Renal cortex interstitium (tissue), 11 donors: ENCODE measurements around the gene TFB2M. TPM values are rescaled to one million over a fixed set of nuclear protein-coding genes. Genes with fewer than 3 reads are reported as not detected.

Experiments
- DNase-seq, 11 donors: peaks; one replicate each; pipeline ENCODE4 v3.0.0-alpha.2; 2013; ENCODE audit warnings: low read depth in 9 of 11, low spot score in 4 of 11; ENCODE audit errors: extremely low read depth in 1 of 11
- polyA plus RNA-seq, 3 donors: library from polyadenylated mRNA; unstranded; fragments of 120-200 nt; gene quantifications; one replicate each; pipeline ENCODE4 v1.2.1, GENCODE V29; 2013; ENCODE audit not compliant: insufficient read length in 3 of 3

TFB2M gene
- polyA plus RNA-seq, 3 donors = 16.9 to 23.6 (median 19.0) TPM

DNA sequence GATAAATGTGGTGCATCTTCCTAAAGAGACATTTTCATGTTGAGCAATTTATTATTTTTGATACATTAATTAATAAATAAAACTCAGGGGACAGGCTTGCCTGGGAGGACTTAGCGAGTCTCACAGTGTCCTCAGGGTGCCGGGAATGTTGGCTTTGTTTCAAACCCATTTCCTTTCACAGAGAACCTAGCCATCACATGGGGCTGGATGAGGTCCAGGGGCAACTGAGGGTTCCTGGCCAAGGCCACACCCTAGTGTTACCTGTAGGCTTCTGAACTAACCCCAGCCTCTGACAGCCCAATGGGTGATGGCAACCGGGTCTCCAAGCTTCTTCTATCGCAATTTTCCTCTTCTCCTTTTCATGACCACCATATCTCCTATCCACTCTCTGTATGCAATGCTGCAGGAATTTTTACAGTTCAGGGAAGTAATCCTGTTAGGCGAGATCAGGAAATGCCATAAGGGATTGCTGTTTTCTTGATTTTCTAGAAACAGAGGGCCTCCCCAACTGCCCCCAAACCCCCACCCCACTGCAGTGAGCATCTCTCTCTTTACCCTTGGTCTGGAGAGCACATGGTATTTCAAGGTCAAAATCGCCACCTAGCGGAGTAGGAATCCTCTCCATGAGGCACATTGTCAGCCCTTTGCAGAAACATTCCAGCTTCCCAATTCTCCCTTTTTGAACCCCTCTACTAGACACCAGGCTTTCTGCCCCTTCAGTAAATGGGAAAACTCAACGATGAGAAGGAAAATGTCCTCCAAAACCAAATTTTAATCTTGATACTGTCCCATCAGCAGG is 36.9 kb downstream of the TFB2M start:
- no peak for DNase-seq

DNA sequence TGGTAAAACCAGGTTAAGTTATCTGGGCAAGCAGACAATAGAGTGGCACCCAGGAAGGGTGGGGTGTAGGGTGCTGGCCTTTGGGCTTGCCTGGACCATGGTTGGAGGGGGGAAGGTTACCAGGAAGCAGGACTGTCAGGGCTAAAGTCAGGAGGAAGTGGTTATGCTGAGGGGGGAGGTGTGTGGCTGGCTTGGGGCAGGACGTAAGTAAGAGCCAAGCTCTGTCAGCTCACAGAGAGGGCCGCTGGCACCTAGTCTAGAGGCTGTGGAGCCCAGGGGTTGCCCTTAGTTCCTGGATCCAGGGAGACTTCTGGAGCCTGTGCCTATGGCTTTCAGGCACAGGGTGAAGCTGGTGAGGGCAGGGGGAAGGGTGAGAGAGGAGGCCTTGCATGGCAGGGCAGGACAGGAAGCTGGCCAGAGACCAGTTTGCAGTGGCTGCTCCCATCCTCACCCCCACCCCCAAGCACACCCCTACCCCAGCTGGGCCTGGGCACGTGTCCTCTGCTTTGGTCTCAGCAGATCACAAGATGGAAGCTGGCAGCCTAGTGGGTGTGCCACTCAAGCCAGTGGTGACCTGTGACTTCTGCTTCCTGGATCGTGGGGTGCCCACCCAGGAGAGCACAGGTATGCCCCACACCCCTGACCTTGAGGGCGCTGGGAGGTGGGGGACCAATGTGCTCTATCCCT is 38.5 kb downstream of the TFB2M start:
- no peak for DNase-seq

GRCh38 chr1:246526915-246527314 is 39.1 kb downstream of the TFB2M start:
- DNase-seq = no peak

DNA sequence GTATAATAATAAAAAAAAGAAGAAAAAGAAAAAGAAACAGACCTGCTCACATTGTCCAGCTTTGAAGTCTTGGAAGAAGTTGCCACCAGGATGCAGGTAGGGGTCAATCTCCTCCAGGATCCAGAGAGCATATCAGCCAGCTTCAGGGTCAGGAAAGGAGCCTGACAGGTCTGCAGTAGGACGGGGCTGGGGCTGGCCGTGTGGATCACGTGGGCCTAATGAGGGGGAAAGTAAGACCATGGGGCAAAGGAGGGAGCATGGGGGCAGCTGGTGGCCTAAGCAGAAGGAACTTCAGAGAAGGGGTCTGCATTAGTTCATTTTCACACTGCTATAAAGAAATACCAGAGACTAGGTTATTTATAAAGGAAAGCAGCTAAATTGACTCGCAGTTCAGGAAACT is 39.7 kb downstream of the TFB2M start:
- no peak for DNase-seq

- DNase-seq = no peak
Observed at GRCh38 chr1:246519514-246519913, 46.5 kb downstream of the TFB2M start.

- DNase-seq = no peak
Observed at GRCh38 chr1:246518456-246519205, 47.4 kb downstream of the TFB2M start.

- no peak for DNase-seq
Observed at GRCh38 chr1:246517391-246517790, 48.7 kb downstream of the TFB2M start.

- no peak for DNase-seq
Observed at GRCh38 chr1:246516126-246516525, 49.9 kb downstream of the TFB2M start.

GRCh38 chr1:246515390-246516005 is 50.6 kb downstream of the TFB2M start:
- DNase-seq = no peak

- no peak for DNase-seq
Observed at GRCh38 chr1:246513619-246514343, 52.3 kb downstream of the TFB2M start.

GRCh38 chr1:246513041-246513440 is 53.0 kb downstream of the TFB2M start:
- no peak for DNase-seq

DNA sequence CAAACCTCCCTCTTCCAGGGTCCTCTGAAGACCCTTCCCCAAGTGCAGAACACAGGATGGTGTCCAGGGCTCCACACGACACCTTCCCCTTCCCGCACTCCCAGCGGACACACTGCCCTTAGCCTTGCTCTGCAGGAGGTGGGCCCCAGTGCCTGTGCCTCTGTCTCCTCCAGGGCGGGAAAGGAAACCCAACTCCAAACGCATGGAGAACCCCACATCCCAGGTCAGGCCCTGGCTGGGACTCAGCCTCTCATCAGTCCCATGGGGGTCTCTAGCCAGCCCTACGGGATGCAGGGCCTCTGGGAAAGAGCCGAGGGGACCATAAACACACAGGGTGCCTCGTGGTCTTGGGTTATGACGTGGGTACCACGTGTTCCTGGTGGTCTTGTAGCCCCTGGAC is 53.4 kb downstream of the TFB2M start:
- DNase-seq = no peak

- no peak for DNase-seq
Observed at GRCh38 chr1:246512230-246512629, 53.8 kb downstream of the TFB2M start.

DNA sequence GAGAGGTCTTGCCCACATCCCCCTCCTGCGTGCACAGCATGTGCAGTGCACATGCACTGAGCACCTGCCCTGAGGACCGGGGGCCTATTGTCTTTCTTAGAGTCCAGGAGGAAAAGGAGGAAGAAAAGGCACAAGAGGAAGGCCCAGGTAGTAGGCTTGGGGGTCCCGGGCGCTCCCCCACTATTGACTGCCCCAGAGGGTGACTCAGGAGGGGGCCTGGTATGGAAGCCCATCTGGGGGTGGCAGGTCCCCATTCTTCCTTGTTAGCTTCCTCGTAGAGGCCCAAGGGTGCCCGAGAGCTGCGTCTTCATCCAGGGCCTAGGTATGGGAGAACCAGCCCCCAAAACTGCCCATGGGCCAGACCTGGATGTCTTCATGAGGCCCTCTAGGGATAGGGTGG is 54.9 kb downstream of the TFB2M start:
- no peak for DNase-seq

GRCh38 chr1:246510147-246511030 is 55.7 kb downstream of the TFB2M start:
- no peak for DNase-seq

DNA sequence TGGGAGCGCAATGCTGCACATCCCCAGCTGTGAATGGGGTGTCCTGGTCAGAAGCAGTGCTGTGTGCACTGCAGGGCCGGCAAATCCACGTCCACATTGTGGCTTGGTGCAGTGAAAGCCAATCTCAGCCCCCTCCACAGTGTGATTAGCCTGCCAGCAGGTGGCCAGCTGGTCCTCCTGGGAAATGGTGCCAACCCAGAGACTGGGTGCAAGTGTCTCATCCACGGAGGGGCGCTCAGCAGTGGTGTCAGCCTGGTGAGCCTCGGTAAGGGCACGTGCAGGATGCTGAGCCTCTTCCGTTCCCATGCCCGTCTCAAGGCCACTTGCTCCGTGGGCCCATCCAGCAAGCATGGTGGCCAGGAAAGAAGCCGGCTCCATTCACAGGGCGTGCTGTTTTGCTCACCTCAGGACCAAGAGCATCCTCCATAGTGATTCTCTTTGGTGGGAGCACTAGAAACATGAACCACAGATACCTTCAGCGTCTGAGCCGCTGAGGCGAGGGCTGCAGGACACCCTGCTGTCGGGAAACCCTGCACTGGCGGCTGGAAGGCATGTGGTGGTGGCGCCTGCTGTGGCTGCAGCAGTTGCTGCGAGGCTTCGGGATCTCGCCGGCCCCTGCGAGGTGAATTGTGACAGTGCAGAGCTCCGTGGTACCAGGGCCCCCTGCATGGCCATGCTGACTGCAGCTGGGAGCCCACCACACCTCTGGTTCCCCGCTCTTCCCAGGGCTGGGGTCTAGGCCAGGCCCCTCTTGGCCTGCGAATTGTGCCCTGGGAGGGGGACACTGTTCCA is 57.0 kb downstream of the TFB2M start:
- no peak for DNase-seq
